IMR-90 (cell line): ENCODE results near the gene ZCWPW1. TPM values are rescaled to one million over a fixed set of nuclear protein-coding genes. Genes with fewer than 3 reads are reported as not detected.

Experiments used
- ATAC-seq: fragments of 200-7000 bp; cut with Tn5 transposase; 2 replicates; pipeline ENCODE4 v1.9.1; 2020; ENCODE audit warnings: low read depth, mild to moderate bottlenecking, moderate library complexity
- BruUV-seq: library from RNA; stranded (reverse); fragments of 400-500 nt; replicated peaks from 2 replicates; lab custom pipeline; 2021; lab: Mats Ljungman, UMichigan
- CTCF ChIA-PET: fragments of 300-600 bp; formaldehyde crosslinking; extraction: SDS; loops from one replicate; lab custom pipeline; 2021; ENCODE audit warnings: antibody characterized with exemption; lab: Yijun Ruan, JAX
- POLR2A ChIA-PET: fragments of 300-600 bp; sonication (Branson Sonifier 250); formaldehyde crosslinking; loops from one replicate; lab custom pipeline; 2022; ENCODE audit warnings: antibody characterized with exemption; ENCODE audit not compliant: unreplicated experiment; lab: Charles Lee
- DNase-seq: peaks from one replicate; pipeline ENCODE4 v3.0.0; 2013
- H2AFZ ChIP-seq: replicated peaks from 2 replicates; pipeline ENCODE3; 2013; ENCODE audit warnings: low read length, mild to moderate bottlenecking; ENCODE audit not compliant: poor library complexity
- H2AK5ac ChIP-seq: 2 replicates; pipeline ENCODE4 v1.6.1; 2013; ENCODE audit warnings: low read depth, low read length, inconsistent platforms
- H2AK9ac ChIP-seq: replicated peaks from 2 replicates; pipeline ENCODE3; 2013; ENCODE audit warnings: mild to moderate bottlenecking, low read depth, low read length, moderate library complexity; ENCODE audit not compliant: poor library complexity
- H2BK120ac ChIP-seq: 2 replicates; pipeline ENCODE4 v1.6.1; 2013; ENCODE audit warnings: low read depth, low read length, inconsistent platforms
- H2BK15ac ChIP-seq: 3 replicates; pipeline ENCODE4 v1.6.1; 2013; ENCODE audit warnings: low read depth, low read length, inconsistent platforms
- H2BK20ac ChIP-seq: 2 replicates; pipeline ENCODE4 v1.6.1; 2013; ENCODE audit warnings: low read depth, mild to moderate bottlenecking, inconsistent platforms, low read length, moderate library complexity
- H2BK5ac ChIP-seq: 2 replicates; pipeline ENCODE4 v1.6.1; 2013; ENCODE audit warnings: mild to moderate bottlenecking, low read depth, low read length, inconsistent platforms; ENCODE audit not compliant: poor library complexity, severe bottlenecking
- H3K14ac ChIP-seq: replicated peaks from 2 replicates; pipeline ENCODE4 v1.6.1; 2013; ENCODE audit warnings: low read depth, low read length, inconsistent platforms
- H3K18ac ChIP-seq: 2 replicates; pipeline ENCODE4 v1.6.1; 2013; ENCODE audit warnings: low read depth, low read length, control low read depth
- H3K23ac ChIP-seq: 2 replicates; pipeline ENCODE4 v1.6.1; 2013; ENCODE audit warnings: low read depth, low read length, inconsistent platforms
- H3K27ac ChIP-seq: 2 replicates; pipeline ENCODE4 v1.5.1; 2013; ENCODE audit warnings: mild to moderate bottlenecking, control low read depth, low read length; ENCODE audit not compliant: insufficient read depth
- H3K27me3 ChIP-seq: 2 replicates; pipeline ENCODE4 v1.6.1; 2013; ENCODE audit warnings: low read length; ENCODE audit not compliant: control insufficient read depth, insufficient read depth
- H3K36me3 ChIP-seq: 2 replicates; pipeline ENCODE4 v1.6.1; 2013; ENCODE audit warnings: low read length, mixed read lengths; ENCODE audit not compliant: control insufficient read depth, insufficient read depth
- H3K4ac ChIP-seq: 2 replicates; pipeline ENCODE4 v1.6.1; 2013; ENCODE audit warnings: low read depth, low read length, inconsistent platforms
- H3K4me1 ChIP-seq: 2 replicates; pipeline ENCODE4 v1.6.1; 2013; ENCODE audit warnings: low read length, mixed read lengths; ENCODE audit not compliant: control insufficient read depth, insufficient read depth
- H3K4me2 ChIP-seq: 2 replicates; pipeline ENCODE4 v1.6.1; 2013; ENCODE audit warnings: low read depth, mild to moderate bottlenecking, control low read depth, low read length, moderate library complexity
- H3K4me3 ChIP-seq: 2 replicates; pipeline ENCODE4 v1.5.1; 2013; ENCODE audit warnings: low read depth, mild to moderate bottlenecking, control low read depth, low read length, moderate library complexity; ENCODE audit not compliant: insufficient read depth
- H3K56ac ChIP-seq: 2 replicates; pipeline ENCODE4 v1.6.1; 2013; ENCODE audit warnings: low read length, inconsistent platforms; ENCODE audit not compliant: insufficient read depth; ENCODE audit errors: extremely low read depth
- H3K79me1 ChIP-seq, 2 experiments: 2 replicates each; pipeline ENCODE4 v1.6.1; 2013; ENCODE audit warnings: low read length in 2 of 2, inconsistent platforms in 1 of 2, low read depth in 1 of 2
- H3K9ac ChIP-seq: 2 replicates; pipeline ENCODE4 v1.6.1; 2013; ENCODE audit warnings: low read depth, low read length, control low read depth
- H3K9me1 ChIP-seq: 2 replicates; pipeline ENCODE4 v1.6.1; 2013; ENCODE audit warnings: low read length, inconsistent platforms; ENCODE audit not compliant: insufficient read depth
- H3K9me3 ChIP-seq: 2 replicates; pipeline ENCODE4 v1.6.1; 2013; ENCODE audit warnings: low read length; ENCODE audit not compliant: control insufficient read depth, insufficient read depth
- H4K20me1 ChIP-seq: 2 replicates; pipeline ENCODE4 v1.6.1; 2013; ENCODE audit warnings: low read length, inconsistent platforms; ENCODE audit not compliant: insufficient read depth
- H4K5ac ChIP-seq: 2 replicates; pipeline ENCODE4 v1.6.1; 2013; ENCODE audit warnings: mild to moderate bottlenecking, low read depth, low read length, control low read depth
- H4K8ac ChIP-seq, 2 experiments: 2 replicates each; pipeline ENCODE4 v1.6.1; 2013; ENCODE audit warnings: low read depth in 2 of 2, low read length in 2 of 2, control low read depth in 1 of 2, inconsistent platforms in 1 of 2
- H4K91ac ChIP-seq: 2 replicates; pipeline ENCODE4 v1.6.1; 2013; ENCODE audit warnings: low read depth, low read length, inconsistent platforms; ENCODE audit not compliant: insufficient read depth
- CEBPB ChIP-seq: IDR thresholded peaks from 2 replicates; pipeline ENCODE4 v1.6.1; 2012; ENCODE audit warnings: low read depth, low read length, improper control_type of control experiment
- WGBS, 2 experiments: methylation state at CpG; one replicate each; pipeline versions ENCODE4 v1.1.5 to v1.1.7; 2013; ENCODE audit warnings: missing lambda C conversion rate in 2 of 2; ENCODE audit not compliant: insufficient read length in 1 of 2; ENCODE audit errors: extremely low coverage in 2 of 2; 5-methylcytosine and 5-hydroxymethylcytosine counted together
- dilution Hi-C: fragments of 300-500 bp; cut with HindIII; formaldehyde crosslinking; loops from one replicate; pipeline ENCODE4 v1.14.3; 2018; ENCODE audit warnings: low sequenced_read_pairs; ENCODE audit not compliant: unreplicated experiment
- in situ Hi-C: fragments of 300-500 bp; cut with MboI; formaldehyde crosslinking; loops from 3 replicates; pipeline ENCODE4 v1.14.3; 2019; ENCODE audit warnings: low sequenced_read_pairs, inconsistent platforms, mixed read lengths
- intact Hi-C: fragments of 100-400 bp; cut with micrococcal nuclease; formaldehyde crosslinking; loops from 2 replicates; pipeline ENCODE4 v1.10.0; 2022
- polyA plus RNA-seq, 3 experiments: library from polyadenylated mRNA; depleted of rRNA; stranded (reverse); fragments of >200 nt; gene quantifications; 2 replicates each; pipeline ENCODE4 v1.2.3, GENCODE V29; 2012; ENCODE audit warnings: low replicate concordance in 1 of 3
- total RNA-seq: library from RNA; depleted of rRNA; stranded (reverse); fragments of >200 nt; gene quantifications from 2 replicates; pipeline ENCODE4 v1.2.3, GENCODE V29; 2012
- TF ChIP-seq, protein P1 (sequence below): conservative IDR thresholded peaks from 2 replicates; pipeline ENCODE4 v1.5.1; 2012; ENCODE audit warnings: mild to moderate bottlenecking, low read depth, low read length, improper control_type of control experiment

ZCWPW1 gene
- total and polyA plus RNA-seq, 2 of the 4 experiments (the other 2 are of a cell fraction), result 0.72 to 1.3 TPM

DNA sequence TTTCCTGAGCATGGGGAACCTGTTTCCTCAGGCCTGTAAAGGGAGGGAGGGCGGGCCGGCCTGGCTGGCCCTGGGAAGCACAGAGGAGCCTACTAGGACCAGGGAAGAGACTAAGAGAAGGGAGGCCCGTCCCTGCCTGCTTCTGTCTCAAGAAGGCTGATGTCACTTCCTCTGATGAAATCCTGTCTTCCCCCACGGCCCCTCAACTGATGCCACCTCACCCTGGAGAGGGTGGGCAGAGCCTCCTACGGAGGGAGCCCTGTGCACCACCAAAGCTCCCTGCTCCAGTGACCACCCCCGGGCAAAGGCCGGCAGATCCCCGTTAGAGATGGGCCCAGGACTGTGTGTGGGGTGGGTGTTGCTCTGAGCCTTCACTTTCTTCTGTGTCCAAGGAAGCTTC is 56.2 kb downstream of the ZCWPW1 start:
- peak overlapping the region; percentile 23; the same call in 1 of the 2 replicates for H3K9ac ChIP-seq
- peak overlapping the region; percentile 89 for H3K14ac ChIP-seq
- H2AK5ac ChIP-seq, result peak overlapping the region; percentile 51; the same call in 1 of the 2 replicates
- H3K23ac ChIP-seq, result 0 out of 2 replicates have a peak overlapping the region, but pooled peaks have one; percentile 46
- H3K56ac ChIP-seq, result no peak overlapping the region
- no peak overlapping the region for H2BK20ac ChIP-seq
- H3K36me3 ChIP-seq, result peaks cover 2% of the 10 kb centered on the region; the same call in 1 of the 2 replicates
- H3K9me1 ChIP-seq, result 0 out of 2 replicates have a peak, but pooled peaks cover 6% of the 10 kb centered on the region
- no peak overlapping the region; the same call in 1 of the 2 replicates for H3K27ac ChIP-seq
- peak overlapping the region; percentile 26; the same call in 1 of the 2 replicates for H3K18ac ChIP-seq
- dilution Hi-C loops (no loop called here), intact Hi-C loops (no loop called here), in situ Hi-C loops (no loop called here)
- no peaks in the 10 kb centered on the region for H3K9me3 ChIP-seq
- CTCF ChIA-PET, result no interaction called here
- 0 out of 2 replicates have a peak overlapping the region, but pooled peaks have one; percentile 3 for H2BK120ac ChIP-seq
- 0 out of 2 replicates have a peak overlapping the region, but pooled peaks have one; percentile 14 for H3K4me2 ChIP-seq
- peak overlapping the region; percentile 62 to 74 for H4K8ac ChIP-seq
- ATAC-seq (peak; percentile 56), DNase-seq (peak; percentile 69)
- peak overlapping the region; percentile 27 for H2BK5ac ChIP-seq
- peak overlapping the region; percentile 79 for H3K4ac ChIP-seq
- H4K20me1 ChIP-seq, result no peaks in the 10 kb centered on the region
- TF ChIP-seq CEBPB, result peak; percentile 74
- TF ChIP-seq, protein P1, sequence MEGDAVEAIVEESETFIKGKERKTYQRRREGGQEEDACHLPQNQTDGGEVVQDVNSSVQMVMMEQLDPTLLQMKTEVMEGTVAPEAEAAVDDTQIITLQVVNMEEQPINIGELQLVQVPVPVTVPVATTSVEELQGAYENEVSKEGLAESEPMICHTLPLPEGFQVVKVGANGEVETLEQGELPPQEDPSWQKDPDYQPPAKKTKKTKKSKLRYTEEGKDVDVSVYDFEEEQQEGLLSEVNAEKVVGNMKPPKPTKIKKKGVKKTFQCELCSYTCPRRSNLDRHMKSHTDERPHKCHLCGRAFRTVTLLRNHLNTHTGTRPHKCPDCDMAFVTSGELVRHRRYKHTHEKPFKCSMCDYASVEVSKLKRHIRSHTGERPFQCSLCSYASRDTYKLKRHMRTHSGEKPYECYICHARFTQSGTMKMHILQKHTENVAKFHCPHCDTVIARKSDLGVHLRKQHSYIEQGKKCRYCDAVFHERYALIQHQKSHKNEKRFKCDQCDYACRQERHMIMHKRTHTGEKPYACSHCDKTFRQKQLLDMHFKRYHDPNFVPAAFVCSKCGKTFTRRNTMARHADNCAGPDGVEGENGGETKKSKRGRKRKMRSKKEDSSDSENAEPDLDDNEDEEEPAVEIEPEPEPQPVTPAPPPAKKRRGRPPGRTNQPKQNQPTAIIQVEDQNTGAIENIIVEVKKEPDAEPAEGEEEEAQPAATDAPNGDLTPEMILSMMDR, result no peak
- peaks cover 8% of the 10 kb centered on the region for H3K4me1 ChIP-seq
- POLR2A ChIA-PET, result no interaction called here
- H3K79me1 ChIP-seq, result no peaks in the 10 kb centered on the region
- no peak overlapping the region; the same call in 1 of the 2 replicates for H4K91ac ChIP-seq
- 100% methylated on average over 2 of the region's 8 CpGs; no CpG with 5 or more reads in 1 of the 2 experiments for WGBS, 2 experiments
- no peak overlapping the region; the same call in 2 of the 3 replicates for H2BK15ac ChIP-seq
- H4K5ac ChIP-seq, result peak overlapping the region; percentile 95
- no peaks in the 10 kb centered on the region for H3K27me3 ChIP-seq
- no peak overlapping the region for H3K4me3 ChIP-seq
- H2AFZ ChIP-seq, result peak overlapping the region; percentile 92
- BruUV-seq, result no TSS peak
- no peak overlapping the region for H2AK9ac ChIP-seq
